ENCODE measurements around the gene PHLDA1. TPM values are rescaled to one million over a fixed set of nuclear protein-coding genes. Genes with fewer than 3 reads are reported as not detected.
A peak's percentile ranks its signal among the peaks of the same experiment; 100 is the strongest.

The PHLDA1 gene
- total RNA-seq, 1 donor, result 70.4 TPM

- DNase-seq (ENCODE audit: low read depth), result no peak
- TF ChIP-seq CTCF (IDR thresholded peaks at IDR 0.05; ENCODE audit: insufficient read depth, low read depth, low read length), result no peak
- H3K4me3 ChIP-seq (ENCODE audit: low read depth, low read length), result no peak overlapping the region
These were observed 8.9 kb upstream of the PHLDA1 start for GRCh38 chr12:76040461-76040860.

- no peak for DNase-seq (ENCODE audit: low read depth)
- no peak overlapping the region for H3K4me3 ChIP-seq (ENCODE audit: low read depth, low read length)
- TF ChIP-seq CTCF (IDR thresholded peaks at IDR 0.05; ENCODE audit: insufficient read depth, low read depth, low read length), result no peak
These were observed 6.6 kb upstream of the PHLDA1 start for GRCh38 chr12:76038176-76038575.

GRCh38 chr12:76037130-76038103 is 5.8 kb upstream of the PHLDA1 start:
- H3K4me3 ChIP-seq (ENCODE audit: low read depth, low read length), result no peak overlapping the region
- peak; percentile 88 for DNase-seq (ENCODE audit: low read depth)
- TF ChIP-seq CTCF (IDR thresholded peaks at IDR 0.05; ENCODE audit: insufficient read depth, low read depth, low read length), result peak; percentile 94

- no peak for DNase-seq (ENCODE audit: low read depth)
- TF ChIP-seq CTCF (IDR thresholded peaks at IDR 0.05; ENCODE audit: insufficient read depth, low read depth, low read length), result no peak
- no peak overlapping the region for H3K4me3 ChIP-seq (ENCODE audit: low read depth, low read length)
These were observed 3.5 kb upstream of the PHLDA1 start for GRCh38 chr12:76035045-76035444.

GRCh38 chr12:76033081-76034011 is 1.8 kb upstream of the PHLDA1 start:
- DNase-seq (ENCODE audit: low read depth), result peak; percentile 64
- peak overlapping the region; percentile 98 for H3K4me3 ChIP-seq (ENCODE audit: low read depth, low read length)
- no peak for TF ChIP-seq CTCF (IDR thresholded peaks at IDR 0.05; ENCODE audit: insufficient read depth, low read depth, low read length)

GRCh38 chr12:76032043-76032981 is 736 bp upstream of the PHLDA1 start:
- peak overlapping the region; percentile 98 for H3K4me3 ChIP-seq (ENCODE audit: low read depth, low read length)
- DNase-seq (ENCODE audit: low read depth), result peak; percentile 79
- no peak for TF ChIP-seq CTCF (IDR thresholded peaks at IDR 0.05; ENCODE audit: insufficient read depth, low read depth, low read length)

Data from fibroblast of villous mesenchyme (primary cell).